Body of pancreas (tissue), 4 donors: ENCODE measurements around the gene SPG11.

Source experiments
- POLR2A ChIP-seq, 3 donors: fragments of 450-650 bp; IDR thresholded peaks; one replicate each; pipeline ENCODE4 v1.6.1; 2016; ENCODE audit warnings: antibody characterized with exemption in 3 of 3, mild to moderate bottlenecking in 2 of 3
- TF ChIP-seq, protein P1 (sequence below), 7 experiments: fragments of 450-650 bp in 4 of 7; fragments of 200-600 bp in 3 of 7; sonication (generic) in 3 of 7; IDR thresholded peaks; one replicate each; pipeline ENCODE4 v1.5.1; 2016 to 2019; ENCODE audit warnings: antibody characterized with exemption in 7 of 7

DNA sequence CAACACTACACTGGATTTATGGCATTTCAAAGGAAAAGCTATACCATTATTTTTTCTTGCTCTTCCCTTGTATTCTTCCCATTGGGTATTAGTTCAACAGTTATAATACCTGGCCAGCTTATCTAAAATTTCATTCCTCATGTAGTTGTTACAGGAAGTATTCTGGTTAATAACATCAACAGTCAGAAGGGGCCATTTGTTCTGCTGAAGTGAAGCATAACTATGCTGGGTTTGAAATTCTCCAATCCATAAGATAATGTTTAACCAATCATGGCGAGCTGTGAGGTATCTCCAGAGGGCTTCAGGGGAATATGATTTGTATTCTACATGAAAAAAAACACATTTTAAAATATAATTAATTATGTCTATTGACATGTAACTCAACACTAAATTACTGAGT is 43.4 kb downstream of the SPG11 start:
- TF ChIP-seq, protein P1, sequence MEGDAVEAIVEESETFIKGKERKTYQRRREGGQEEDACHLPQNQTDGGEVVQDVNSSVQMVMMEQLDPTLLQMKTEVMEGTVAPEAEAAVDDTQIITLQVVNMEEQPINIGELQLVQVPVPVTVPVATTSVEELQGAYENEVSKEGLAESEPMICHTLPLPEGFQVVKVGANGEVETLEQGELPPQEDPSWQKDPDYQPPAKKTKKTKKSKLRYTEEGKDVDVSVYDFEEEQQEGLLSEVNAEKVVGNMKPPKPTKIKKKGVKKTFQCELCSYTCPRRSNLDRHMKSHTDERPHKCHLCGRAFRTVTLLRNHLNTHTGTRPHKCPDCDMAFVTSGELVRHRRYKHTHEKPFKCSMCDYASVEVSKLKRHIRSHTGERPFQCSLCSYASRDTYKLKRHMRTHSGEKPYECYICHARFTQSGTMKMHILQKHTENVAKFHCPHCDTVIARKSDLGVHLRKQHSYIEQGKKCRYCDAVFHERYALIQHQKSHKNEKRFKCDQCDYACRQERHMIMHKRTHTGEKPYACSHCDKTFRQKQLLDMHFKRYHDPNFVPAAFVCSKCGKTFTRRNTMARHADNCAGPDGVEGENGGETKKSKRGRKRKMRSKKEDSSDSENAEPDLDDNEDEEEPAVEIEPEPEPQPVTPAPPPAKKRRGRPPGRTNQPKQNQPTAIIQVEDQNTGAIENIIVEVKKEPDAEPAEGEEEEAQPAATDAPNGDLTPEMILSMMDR (IDR thresholded peaks at IDR 0.05): no peak
- TF ChIP-seq POLR2A (IDR thresholded peaks at IDR 0.05): no peak
